Caki2 (cell line): Measurements from ENCODE around the gene FLOT2. TPM values are rescaled to one million over a fixed set of nuclear protein-coding genes. Genes with fewer than 3 reads are reported as not detected.
"Not testable (repeated sequence)": the region's sequence is repeated elsewhere in the genome, so short reads cannot be mapped to it uniquely, and the experiment has no call there.

Experiments
- DNase-seq: peaks from one replicate; pipeline ENCODE4 v3.0.0-alpha.2; 2015; ENCODE audit warnings: low read depth
- in situ Hi-C: cut with HindIII; loops from 2 replicates; pipeline ENCODE4 v1.10.0; 2016; ENCODE audit warnings: low sequenced_read_pairs, low pct_unique_long_range_greater_than_20kb, mixed read lengths
- total RNA-seq: library from RNA; depleted of rRNA; stranded (reverse); fragments of >200 nt; shearing (Covaris generic); gene quantifications from 2 replicates; pipeline ENCODE4 v1.2.3, GENCODE V29; 2014; ENCODE audit warnings: low replicate concordance

FLOT2 gene
- total RNA-seq, 1 experiment from 2014 or later: 133 TPM

- in situ Hi-C loops: no loop called here
- no peak for DNase-seq
These were observed 35.9 kb downstream of the FLOT2 start for GRCh38 chr17:28861393-28862203.

GRCh38 chr17:28860363-28860808 lies 37.1 kb downstream of the FLOT2 start:
- in situ Hi-C loops: no loop called here
- DNase-seq: no peak

- in situ Hi-C loops: no loop called here
- DNase-seq: no peak
These were observed 38.7 kb downstream of the FLOT2 start for GRCh38 chr17:28858801-28859355.

- no peak for DNase-seq
- in situ Hi-C loops: no loop called here
These were observed 39.4 kb downstream of the FLOT2 start for GRCh38 chr17:28857905-28858800.

GRCh38 chr17:28856028-28856574 lies 41.4 kb downstream of the FLOT2 start:
- in situ Hi-C loops: no loop called here
- DNase-seq: no peak

GRCh38 chr17:28855336-28855679 lies 42.2 kb downstream of the FLOT2 start:
- no peak for DNase-seq
- in situ Hi-C loops: no loop called here

GRCh38 chr17:28854457-28855335 lies 42.8 kb downstream of the FLOT2 start, which contains the start of gene ERAL1:
TSS of gene ERAL1 (plus strand) at chr17:28855016. CDS start at chr17:28855035, 19 bp downstream.
- in situ Hi-C loops: no loop called here

GRCh38 chr17:28853295-28853694 lies 44.2 kb downstream of the FLOT2 start:
- in situ Hi-C loops: no loop called here
- DNase-seq: no peak

More at GRCh38 chr17:28854457-28855335, 42.8 kb downstream of the FLOT2 start, which contains the start of gene ERAL1:
- peak; percentile 87 for DNase-seq

GRCh38 chr17:28849281-28849680 lies 48.3 kb downstream of the FLOT2 start:
- DNase-seq: no peak
- in situ Hi-C loops: no loop called here

GRCh38 chr17:28848667-28849066 lies 48.9 kb downstream of the FLOT2 start:
- DNase-seq: not testable (repeated sequence)

GRCh38 chr17:28846699-28847098 lies 50.8 kb downstream of the FLOT2 start:
- DNase-seq, in situ Hi-C loops: not testable (repeated sequence)

More at GRCh38 chr17:28848667-28849066, 48.9 kb downstream of the FLOT2 start:
- in situ Hi-C loops: not testable (repeated sequence)

GRCh38 chr17:28846231-28846630 lies 51.3 kb downstream of the FLOT2 start:
- no peak for DNase-seq
- in situ Hi-C loops: no loop called here

GRCh38 chr17:28843816-28844148 lies 53.8 kb downstream of the FLOT2 start:
- no peak for DNase-seq
- in situ Hi-C loops: no loop called here

- in situ Hi-C loops: no loop called here
- peak; percentile 76 for DNase-seq
These were observed 55.1 kb downstream of the FLOT2 start, which contains the start of gene FAM222B for GRCh38 chr17:28842282-28843012. TSS of gene FAM222B (minus strand) at chr17:28842790. CDS start at chr17:28766667, 76,123 bp downstream.

GRCh38 chr17:28841901-28842281 lies 55.6 kb downstream of the FLOT2 start:
- no peak for DNase-seq
- in situ Hi-C loops: no loop called here

- in situ Hi-C loops: no loop called here
- no peak for DNase-seq
These were observed 58.3 kb downstream of the FLOT2 start for GRCh38 chr17:28839221-28839620.

- in situ Hi-C loops, DNase-seq: not testable (repeated sequence)
These were observed 61.0 kb downstream of the FLOT2 start for GRCh38 chr17:28836541-28836940.
